KG1 (cell line): ENCODE data around the gene PRKCE.
"Not testable (repeated sequence)": the region's sequence is repeated elsewhere in the genome, so short reads cannot be mapped to it uniquely, and the experiment has no call there.

ENCODE experiments used
- DNase-seq: peaks from one replicate; lab custom pipeline; 2025; lab: John Stamatoyannopoulos, UW

The PRKCE gene

DNA sequence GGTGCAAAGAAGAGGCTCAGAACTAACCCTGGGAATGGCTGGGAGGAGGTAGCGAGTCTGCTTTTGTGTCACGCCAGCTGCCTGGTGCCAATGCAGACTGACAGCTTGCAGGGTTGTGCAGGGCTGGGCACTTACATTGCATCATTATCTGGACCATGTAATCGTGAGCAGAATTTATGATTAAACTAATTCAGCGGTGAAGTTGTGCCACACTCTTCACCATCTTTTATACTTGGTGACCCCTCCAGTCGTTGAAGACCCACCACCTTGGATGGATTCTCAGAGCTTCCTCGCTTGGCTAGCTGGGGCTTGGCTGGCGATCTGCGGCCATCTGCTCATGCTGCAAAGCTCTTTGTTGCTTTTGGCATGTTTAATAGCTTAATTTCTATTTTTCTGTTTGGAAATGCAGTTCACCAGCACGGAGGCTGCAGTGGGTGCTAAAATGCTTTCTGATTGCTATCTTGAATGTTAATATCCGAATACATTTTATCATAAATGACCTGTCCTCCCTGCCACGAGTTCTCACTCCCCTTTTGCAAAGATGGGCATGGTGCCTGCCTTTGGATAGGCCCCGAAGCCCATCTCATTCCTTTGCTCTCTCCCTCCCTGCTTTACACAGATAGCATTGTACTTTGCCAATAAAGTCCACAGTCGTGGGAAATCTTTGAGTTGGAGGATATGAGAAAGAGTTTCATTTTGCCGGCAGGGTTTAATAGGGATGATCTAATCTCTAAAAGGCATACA is 188.2 kb downstream of the PRKCE start:
- no peak for DNase-seq

DNA sequence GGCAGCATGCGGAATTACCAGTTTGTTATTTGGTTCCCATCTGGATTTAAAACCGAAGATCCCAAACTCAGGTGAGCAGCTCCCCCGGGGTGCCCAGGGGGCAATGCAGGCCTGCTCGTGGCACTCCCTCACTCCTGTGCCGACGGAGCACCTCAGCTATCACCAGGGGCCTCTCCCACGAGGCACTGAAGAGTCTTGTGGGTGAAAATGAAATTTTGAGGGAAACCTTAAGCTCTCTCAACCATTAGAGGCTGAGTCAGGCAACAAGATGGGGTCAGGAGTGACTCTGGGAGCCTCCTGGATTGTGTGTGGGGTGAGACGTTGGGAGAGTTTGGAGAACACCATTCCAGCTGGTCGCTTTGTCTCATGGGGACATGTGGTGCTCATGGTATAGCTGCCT is 189.0 kb downstream of the PRKCE start:
- DNase-seq: no peak

DNA sequence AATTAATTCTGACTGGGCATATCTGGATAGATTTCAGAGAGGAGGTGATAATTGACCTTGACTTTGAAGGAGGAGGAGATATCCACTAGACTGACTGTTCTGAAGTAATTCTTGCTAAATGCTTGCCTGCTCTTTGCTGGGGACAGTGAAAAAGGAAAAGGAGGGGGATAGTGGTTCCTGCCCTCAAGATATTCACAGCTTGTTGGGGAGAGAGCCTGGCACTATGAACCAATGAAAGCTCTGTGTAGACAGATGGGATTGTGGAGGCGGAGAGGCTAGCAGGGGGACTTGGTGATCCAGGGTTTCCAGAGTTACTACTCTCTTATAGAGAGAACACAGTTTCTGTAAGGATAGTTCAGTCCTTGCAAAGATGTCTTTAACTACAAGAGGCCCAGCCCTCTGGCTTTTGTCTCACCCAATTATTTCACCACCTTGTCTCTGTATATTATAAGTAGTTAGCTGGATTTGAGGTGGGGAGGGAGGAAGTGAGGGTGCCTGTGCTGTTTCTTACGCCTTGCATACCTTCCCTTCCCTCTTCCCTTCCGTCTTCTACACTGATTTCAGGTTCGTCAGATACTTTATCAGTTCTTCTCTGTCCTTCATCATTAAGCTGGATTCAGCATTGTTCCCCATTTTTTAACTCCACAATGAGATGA is 190.4 kb downstream of the PRKCE start:
- DNase-seq: no peak

DNA sequence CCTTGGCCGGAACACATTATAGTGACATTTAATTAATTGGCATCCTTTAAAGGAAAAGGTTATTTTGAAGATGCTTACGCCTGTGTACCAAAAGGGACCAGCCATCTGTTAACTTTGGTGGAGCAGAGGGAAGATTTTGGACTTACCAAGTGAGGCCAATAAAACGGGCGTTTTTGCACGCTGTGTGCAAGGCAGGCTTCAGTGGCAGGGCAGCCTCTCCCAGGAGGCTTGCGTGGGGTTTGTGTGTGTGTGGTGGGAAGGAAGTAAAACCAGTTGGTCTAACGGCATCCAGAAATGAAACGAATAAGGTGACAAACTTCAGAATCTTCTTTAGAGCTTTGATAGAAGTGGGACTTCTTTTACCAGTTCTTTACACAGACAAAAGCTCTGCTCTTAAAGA is 191.7 kb downstream of the PRKCE start:
- DNase-seq: no peak

DNA sequence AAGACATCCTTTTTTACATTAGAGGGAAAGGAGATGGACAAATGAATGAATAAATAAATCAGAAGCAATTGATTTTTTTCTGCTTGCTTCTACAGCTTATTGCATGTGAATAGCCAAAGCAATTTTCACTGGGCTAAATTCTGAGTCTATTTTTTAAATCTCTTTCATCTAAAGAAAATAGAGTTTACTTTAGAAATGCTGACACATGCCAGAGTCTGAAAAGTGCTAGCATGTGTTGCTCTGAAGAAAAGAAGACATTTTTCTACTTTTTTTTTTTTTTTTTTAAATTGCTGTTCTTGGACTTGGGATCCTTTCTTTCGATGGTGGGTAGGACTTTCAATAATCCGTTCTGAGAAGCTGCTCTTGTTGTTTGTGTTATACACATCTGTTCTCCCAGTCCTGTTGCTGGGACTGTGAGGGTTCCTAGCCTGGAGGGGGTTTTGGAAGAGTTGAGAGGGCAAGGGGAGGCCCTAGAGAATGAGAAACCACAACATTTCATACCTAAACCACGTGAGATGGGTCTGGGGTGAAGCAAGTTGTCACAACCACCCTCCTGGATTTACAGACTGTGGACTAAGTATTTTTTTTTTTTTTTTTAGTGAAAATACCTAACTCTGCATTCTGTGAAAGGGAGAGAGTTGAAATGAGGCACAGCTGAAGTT is 193.5 kb downstream of the PRKCE start:
- DNase-seq: no peak

DNA sequence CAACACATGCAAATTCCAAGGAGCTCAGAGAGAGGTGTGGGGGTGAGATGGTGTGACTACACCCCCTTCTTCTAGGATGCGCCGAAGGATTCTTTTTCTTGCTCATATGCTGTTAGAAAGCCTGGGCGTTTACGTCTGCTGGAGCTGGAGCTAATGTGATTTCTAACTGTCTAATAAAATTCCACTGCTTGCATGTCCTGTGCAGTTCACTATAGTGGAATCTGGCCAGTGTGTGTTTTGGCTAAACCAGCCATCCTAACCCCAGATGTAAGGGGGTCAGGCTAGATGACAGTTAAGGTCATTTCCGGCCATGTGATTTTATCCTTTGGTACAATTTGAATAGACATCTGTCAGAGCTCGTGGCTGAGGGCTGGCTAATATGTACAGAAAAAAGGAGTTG is 194.1 kb downstream of the PRKCE start:
- no peak for DNase-seq

DNA sequence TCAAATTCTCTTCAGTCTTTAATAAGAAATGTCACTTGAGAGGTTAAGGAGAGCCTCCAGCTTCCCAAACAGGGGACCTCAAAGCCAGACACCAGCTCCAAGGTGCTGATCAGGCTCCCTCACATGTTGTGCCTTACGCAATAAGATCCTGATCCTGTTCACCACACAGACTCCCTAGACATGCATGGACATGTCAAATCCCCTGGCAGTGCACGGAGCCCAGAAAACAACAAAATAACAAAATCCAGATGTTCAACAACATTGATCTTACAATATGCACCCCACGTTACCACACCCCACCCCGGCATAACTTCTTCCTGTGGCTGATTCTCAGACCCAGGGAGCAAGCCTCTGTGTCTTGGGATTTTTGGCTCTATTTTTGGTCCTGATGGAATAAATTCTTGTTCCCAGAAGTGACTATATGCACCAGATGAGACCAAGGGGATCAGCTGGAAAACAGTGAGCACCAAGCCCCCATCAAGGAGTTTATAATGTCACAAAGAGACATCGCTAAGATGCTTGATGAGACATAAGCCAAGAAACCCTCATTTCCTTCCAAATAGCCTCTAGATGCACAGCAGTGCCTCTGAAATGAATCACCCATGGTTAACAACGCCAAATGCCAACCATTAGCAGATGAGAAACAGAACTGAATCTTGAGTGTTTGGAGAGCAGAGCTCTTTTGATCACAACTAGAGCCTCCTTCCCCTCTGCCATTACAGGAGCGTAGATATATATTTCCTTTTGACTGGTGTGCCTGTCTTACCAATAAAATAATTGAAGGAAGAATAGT is 198.2 kb downstream of the PRKCE start:
- no peak for DNase-seq

DNA sequence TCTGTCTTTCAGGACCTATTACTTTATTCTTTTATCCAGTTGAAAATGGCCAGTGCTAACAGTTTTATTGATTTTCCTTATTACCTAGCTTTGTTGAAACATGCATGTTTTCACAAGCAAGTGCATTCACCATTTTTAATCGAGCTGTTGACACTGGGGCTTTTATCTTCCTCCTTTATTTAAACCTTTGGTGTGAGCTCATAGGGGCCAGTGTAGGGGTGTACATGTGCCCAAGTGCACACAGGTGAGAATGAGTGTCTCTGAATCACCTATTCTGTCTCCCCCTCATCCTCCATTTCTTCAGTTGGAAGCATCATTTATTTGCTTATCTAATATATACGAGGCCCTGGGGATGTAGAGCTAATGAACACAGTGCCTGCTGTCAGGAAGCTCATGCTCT is 199.1 kb downstream of the PRKCE start:
- no peak for DNase-seq

DNA sequence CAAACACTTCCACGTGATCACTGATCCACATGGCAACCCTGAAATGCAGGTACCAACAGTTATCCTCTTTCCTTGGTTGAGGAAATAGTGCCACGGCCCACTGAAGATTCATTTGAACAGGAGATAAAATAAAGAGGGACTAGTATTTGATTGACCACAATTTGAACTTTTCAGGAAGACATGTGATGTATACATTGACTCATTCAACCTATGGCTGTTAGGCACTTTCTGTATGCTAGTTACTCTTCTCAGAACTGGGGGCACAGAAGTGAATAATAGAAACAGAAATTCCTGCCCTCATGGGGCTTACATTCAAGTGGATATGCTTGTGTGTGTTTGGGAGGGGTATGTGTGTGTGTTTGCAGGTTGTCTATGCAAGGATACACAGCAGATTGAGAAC is 199.6 kb downstream of the PRKCE start:
- no peak for DNase-seq

DNA sequence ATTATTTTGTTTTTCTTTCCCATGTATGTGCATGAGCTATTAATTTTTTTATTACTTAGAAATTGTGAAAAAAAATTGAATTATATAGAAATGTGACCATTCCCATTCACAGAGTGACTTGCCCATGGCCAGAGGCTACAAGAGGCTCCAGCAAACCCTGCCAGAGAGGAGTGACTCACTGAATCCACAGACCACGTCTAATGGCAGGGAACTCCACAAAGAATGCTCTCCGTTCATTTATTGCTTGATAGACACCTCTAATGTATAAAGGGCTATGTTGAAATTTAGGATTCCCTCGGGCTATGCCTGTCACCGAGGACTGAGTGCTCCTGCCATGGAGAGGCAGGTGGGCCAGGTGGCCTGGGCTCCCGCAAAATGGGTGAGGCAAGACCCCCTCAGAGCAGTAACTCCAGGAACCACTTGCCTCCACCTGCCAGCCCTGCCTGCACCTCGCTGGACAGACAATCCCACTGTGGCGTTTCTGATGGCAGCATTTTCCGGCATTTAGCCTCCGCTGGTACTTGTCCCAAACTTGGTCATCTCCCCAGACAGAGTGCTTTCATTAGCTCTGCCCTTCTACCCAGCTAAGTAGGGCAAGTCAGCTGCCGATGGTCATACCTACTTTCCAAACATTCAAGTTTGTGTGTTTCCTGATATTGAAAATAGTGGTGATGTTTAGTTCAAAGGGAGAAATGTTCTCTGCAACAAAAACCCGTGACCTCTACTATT is 200.3 kb downstream of the PRKCE start:
- no peak for DNase-seq

DNA sequence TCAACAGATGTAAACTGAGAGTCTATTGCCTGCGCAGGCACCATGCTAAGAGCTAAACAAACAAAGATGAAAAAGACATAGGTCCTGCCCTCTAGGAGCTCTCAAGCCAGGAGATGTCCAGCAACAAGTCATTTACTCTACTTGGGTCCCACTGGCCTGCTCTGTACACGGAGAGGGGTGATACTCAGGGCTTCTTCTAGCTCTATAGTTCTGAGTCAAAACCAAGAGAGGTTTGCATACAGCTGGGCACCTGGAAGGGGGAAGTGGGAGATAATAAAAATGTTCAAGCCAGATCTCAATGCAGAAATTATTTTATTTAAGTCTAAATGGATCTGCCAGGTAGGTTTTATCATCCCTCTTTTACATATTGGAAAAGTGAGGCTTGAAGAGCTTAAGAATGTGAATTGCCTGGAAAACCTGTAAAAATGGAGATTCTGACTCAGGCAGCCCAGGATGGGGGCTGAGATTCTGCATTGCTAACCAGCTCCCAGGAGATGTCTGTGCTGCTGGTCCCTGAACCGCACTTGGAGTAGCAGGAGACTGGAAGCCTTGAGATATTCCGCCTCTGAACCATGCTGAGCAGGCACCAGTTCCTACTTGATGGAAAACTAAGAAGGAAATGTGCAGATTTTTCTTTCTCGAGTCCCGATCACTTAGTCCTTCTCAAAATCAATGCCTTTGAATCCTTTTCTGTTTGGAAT is 201.1 kb downstream of the PRKCE start:
- no peak for DNase-seq

DNA sequence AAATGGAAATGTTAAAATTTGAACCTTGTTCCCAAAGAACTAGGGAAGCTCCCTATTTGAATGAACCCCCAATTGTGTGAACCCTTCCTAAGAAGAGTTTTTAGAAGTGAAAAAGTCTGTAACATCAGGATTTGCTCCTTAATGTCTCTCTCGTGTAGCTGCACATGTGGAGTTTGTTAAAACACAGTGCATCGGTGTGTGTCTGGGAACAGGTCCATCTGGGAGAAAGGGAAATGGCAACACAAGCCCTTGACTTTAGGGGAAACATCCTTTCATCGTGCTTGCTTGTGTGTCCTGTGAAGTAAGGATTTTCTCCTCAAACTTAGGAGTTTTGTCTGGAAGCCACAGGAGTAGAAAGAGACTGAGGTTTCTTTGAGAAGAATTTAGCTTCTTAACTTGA is 203.9 kb downstream of the PRKCE start:
- no peak for DNase-seq

DNA sequence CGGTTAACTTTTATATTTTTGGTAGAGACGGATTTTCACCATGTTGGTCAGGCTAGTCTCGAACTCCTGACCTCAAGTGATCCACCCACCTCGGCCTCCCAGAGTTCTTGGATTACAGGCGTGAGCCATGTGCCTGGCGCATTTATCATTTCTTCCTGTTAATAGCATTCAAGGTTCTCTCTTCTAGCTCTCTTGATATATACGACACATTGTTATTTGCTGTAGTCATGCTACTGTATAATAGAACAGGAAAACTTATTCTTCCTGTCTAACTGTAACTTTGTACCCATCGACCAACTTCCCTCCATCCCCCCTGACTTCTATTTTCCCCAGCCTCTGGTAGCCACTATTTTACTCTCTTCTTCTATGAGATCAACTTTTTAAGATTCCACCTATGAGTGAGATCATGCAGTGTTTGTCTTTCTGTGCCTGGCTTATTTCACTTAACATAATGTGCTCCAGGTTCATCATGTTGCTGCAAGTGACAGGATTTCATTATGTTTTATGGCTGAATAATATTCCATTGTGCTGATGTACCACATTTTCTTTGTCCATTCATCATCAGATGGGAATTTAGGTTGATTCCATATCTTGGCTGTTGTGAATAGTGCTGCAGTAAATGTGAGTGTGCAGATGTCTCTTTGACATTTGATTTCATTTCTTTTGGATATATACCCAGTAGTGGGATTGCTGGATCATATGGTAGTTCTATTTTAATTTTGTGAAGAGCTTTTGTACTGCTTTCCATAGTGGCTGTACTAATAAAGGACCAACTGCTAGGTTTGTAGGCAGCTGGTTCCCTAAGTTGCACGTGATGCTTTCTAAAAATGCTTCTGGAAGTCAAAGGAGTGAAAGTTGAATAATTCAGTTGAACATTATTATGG is 205.2 kb downstream of the PRKCE start:
- no peak for DNase-seq

DNA sequence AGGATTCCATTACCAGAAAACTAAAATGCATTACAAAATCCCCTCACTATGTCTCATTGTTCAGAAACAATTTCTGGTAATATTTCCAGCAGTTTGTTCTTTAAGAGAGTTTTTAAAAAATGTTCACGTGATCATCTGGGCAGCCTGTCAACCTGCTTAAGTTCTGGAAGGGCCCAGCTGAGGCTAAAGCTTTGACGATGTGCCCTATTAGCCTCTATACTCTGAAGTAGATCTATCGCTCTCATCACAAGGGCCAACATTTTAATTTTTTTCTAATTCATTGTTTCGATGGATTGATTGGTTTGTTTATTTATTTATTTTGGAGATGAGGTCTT is 205.8 kb downstream of the PRKCE start:
- DNase-seq: no peak

DNA sequence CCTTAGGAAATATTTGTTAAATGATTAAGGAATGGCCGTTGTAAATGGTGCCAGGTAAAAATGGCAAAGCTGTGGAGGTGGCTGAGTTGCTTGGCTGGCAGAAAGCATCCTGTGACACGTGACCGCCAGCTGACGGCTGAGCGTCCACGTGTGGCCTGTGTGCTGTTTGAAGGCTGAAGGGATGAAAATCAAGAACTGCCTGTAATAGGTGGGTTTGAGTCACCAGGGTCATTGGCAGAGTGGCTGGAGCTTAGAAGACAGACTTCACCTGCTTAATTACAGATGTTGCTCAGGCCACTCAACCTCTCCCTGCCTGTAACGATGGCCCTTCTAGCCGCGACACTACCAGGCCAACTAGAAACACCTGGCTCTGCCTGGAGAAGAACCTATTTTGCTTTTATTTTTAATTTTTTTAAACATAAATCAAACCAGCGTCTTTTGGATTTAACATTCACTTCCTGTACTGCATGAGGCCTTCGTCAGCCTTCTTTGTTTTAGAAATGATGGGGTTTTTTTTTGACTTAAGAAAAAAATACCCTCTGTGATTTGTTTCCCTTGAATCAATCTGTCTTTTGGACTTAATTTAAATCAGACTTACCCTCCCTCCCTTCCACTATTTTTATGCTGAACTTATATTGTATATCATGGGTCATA is 206.5 kb downstream of the PRKCE start:
- no peak for DNase-seq

DNA sequence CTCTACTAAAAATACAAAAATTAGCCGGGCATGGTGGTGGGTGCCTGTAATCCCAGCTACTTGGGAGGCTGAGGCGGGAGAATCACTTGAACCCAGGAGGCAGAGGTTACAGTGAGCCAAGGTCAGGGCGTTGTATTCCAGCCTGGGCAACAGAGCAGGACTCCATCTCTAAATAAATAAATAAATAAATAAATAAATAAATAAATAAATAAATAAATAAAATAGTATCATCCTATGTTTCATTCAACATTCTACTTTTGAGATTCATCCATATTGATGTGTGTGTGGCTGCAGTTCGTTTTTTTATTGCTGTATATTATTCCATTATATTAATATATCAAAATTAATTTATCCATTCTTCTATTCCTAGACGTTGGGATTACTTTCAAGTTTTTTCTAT is 207.4 kb downstream of the PRKCE start:
- DNase-seq: not testable (repeated sequence)

DNA sequence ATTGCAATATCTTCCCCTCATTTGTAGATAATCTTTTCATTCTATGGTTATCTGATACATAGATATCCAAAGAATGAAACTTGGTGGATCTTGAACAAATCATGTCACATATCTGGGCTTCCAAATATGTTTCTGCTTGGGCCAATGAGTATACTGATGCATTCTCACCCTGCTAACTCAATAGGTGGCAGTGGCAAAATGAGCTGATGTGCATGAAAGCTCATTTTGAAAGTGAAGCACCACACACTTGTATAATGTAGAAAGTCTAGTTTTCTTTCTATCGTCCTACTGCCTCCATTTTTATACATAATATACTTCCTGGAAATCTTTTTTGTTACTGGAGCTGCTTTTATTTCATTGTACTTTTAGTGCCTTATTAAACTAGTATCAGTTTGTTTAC is 208.2 kb downstream of the PRKCE start:
- DNase-seq: no peak

DNA sequence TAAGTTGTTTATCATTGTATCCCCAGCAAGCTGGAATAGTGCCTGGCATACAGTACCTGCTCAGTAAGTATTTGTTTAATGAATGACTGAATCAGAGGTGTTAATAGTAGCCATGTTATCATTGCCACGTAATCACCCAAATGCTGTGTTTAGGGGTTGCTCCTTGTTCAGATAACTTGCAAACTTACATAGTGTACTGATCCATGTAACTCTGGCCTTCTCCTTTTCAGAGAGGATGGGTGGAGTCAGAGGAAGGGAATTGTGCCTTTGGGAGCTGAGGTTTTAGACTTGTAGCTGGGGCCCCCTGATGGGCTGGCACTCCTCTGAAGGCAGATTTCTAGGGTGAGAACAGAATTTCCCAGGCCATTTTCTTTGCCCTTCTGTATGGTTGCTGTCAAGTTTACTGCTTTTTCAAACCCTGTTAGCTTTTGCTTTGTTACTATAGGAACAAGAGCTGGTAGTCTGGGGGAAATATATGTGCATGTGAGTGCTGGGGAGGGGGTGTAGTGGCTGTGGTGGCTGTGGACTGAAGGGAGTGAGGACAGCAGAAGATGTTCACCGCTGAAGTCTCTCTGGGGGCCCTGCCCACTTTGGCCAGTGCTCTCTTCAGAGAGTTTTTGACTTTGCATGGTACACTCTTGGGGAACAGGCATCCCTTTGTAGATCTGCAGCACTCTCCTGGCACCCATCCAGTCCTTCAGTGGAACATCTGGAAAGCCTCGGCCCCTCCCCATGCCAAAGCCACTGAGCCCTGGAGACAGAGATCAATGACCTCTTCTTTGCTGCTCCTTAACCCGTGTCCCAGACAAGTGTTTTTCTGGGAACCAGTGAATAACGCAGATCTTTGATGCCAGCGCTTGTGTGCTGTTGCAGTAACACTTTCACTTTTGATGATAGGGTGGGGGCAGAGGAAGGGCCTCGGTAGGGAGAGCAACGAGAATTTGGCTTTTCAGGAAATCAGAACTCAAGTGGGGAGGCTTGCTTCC is 209.0 kb downstream of the PRKCE start:
- DNase-seq: no peak

DNA sequence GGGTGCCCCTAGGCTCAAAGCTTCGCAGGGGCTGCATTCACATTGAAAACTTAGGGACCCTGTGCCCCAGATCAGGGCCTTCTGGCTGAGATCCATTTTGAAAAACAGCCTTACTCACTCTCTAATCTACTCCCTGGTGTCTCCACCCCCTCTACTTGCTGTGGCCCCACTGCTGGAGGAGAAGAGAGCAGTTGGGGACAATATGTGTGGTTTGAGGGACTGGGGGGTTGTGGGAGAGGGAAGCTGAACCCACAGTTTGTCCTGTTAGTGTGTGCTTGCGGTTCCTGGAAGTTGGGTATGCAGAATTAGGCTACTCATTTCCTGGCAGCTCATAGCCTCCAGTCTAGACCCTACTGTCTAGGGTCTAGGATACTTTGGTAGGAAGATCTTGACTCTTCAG is 211.4 kb downstream of the PRKCE start:
- no peak for DNase-seq
